Lung microvascular endothelial cell (primary cell): Measurements from ENCODE around the gene TMEM132D. TPM values are rescaled to one million over a fixed set of nuclear protein-coding genes. Genes with fewer than 3 reads are reported as not detected.
"Not testable (repeated sequence)": the region's sequence is repeated elsewhere in the genome, so short reads cannot be mapped to it uniquely, and the experiment has no call there.

Experiments
- DNase-seq, 2 donors: peaks; one replicate each; pipeline versions ENCODE4 v3.0.0 to v3.0.0-alpha.2; 2010; ENCODE audit warnings: low read depth in 2 of 2
- total RNA-seq: library from RNA; depleted of rRNA; stranded (reverse); fragments of >200 nt; gene quantifications from 2 replicates; pipeline ENCODE4 v1.2.1, GENCODE V29; 2014

Gene TMEM132D
- total RNA-seq, 1 donor from 2014 or later = not detected

DNA sequence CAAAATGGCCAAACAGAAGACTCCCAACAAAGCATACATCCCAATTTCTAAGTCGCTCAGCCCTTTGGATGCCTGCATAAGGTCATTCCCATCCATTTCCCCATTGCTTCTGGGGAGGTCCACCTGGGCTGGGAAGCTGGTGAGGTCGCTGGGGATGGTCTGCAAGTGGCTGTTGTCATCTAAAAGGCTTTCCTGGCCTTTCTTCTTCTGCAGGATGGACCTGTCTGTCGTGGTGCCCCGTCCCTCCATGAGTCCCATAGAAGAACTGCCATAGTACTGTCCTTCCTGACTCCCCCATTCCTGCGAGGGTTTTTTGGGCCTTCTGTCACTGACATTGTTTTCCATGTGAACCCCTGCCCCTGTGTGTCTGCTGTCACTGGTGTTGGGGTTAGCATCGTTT lies 829.4 kb downstream of the TMEM132D start:
- DNase-seq = no peak

DNA sequence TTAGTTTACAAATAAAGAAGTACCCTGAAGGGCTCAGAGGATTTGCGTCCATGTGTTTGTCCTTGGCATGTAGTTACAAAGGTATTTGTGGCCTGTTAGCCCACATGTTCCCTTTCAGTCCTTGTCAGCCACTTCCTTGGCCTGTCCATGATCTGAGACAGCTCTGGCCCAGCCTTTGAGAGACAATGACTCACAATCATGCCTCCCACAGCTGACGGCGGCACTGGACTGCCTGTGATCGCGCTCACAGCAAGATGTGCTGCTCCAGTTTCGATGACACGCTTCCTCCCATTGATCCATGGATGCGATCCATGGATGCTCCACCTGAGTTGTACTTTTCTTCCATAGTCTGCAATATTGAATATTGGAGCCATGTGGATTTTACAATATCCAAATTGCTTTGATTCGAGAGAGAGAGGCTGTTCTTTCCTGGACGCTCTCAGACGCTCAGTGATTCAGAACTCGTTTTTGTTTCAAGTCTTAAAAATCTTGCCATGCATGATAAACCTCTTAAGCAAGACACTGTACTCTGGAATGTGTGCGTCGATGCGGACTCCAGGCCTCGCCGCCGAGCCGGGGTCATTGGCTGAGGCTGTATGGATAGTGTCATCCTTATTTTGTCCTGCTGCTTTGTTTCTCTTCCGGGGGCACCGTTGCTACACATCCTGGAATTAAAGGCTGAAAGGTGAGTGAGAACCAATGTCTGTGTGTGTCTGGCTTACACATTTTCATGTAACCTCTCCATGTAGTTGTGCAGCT lies 830.5 kb downstream of the TMEM132D start:
- no peak for DNase-seq

DNA sequence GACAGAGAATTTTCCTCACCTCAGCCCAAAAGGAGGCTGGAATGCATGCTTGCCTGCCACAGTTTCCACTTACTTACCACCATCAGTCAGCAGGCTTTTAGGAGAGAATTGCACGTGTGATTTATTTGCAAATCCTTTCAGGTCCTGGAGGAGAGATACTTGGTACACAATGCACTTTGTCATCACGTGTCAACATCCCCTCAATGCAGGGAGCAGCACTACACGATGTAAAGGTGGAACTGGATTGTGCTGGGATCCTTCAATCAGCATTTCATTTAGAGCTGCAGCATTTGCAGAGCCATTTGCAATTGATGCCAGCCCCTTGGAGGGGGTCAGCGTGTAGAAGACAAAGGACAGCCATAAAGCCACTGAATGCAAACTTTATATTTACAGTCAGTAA lies 832.5 kb downstream of the TMEM132D start:
- no peak for DNase-seq

DNA sequence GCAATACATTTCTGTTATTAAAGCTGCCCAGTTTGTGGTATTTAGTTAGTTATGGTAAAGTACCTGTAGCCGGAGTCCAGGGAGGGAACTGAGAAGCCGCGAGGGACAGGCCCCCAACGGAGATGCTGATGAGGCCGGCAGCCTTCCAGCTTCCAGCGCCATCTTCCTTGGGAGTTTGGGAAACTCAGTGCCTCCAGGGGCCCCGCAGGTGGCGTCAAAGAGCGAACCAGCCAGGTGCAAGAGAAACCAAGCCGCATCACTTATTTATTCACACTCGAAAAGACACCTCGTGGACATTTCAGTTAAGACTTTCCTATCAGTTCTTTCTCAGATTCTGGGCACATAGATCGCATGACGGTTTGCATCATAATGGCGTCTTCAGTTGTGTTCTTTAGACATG lies 833.9 kb downstream of the TMEM132D start:
- DNase-seq = no peak

DNA sequence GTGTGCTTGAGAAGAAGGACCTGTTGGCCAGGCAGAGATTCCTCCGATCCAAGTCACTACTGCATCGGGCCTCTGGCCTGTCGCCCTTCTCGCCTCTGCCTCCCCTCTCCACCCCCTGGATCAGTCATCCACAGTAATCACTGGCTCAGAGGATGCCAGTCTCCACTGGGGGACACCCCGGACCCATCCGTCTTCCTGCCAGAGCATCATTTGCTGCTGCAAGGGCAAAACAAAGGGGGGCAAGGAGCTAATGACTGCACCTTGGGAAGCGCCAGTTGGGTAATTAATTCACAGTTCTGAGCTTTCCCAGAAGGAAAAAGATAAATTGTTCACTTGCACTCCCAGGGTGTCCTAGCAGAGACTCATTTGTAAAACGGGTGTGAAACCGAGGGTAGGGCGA lies 835.1 kb downstream of the TMEM132D start:
- DNase-seq = no peak

DNA sequence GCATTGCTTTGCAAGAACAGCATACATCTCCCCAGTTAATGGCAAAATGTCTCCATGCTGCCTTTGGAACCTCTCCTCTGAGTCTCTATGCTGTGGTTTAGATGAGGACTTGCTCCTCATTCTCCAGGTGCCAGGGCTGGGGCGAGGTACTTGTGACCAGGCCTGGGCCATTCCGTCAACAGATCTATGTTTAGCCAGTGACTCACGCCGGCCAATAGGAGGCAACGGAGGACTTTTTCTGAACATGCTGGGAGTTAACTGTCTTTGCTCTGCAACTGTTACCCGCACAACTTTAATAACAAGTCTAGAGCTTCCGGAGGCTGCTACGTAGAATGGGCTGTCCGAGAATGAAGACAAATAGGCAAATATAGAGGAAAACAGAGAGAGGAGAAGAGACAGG lies 836.3 kb downstream of the TMEM132D start:
- no peak for DNase-seq

DNA sequence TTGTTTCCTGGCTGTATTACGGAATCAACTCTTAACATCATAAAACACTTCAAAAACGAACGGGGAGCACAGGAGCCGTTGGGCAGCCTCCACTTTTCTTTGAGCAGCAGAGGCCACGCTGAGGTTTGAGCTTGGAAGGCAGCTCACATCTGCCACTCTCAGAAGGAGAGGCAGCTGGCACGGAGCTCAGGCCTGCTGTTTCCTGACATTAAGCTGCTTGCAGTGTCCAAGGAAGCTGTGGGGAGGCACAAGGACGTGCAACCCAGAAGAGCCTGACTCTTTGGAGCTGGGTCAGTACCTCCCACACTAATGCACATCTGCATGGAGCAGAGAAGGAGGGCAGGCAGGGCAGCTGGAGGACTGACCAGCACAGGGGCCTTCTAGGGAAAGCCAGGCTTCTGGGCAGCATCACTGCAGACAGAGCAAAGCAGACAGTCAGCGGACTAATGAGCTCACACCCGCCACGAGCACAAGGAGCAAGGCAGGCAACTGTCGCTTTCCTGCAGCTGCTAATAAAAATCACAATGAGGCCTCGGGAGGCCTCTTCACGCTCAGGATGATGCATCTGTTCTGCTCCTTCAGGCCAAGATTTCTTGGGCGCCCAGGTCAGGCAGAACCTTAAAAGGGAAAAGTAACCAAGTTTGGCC lies 839.5 kb downstream of the TMEM132D start:
- no peak for DNase-seq

DNA sequence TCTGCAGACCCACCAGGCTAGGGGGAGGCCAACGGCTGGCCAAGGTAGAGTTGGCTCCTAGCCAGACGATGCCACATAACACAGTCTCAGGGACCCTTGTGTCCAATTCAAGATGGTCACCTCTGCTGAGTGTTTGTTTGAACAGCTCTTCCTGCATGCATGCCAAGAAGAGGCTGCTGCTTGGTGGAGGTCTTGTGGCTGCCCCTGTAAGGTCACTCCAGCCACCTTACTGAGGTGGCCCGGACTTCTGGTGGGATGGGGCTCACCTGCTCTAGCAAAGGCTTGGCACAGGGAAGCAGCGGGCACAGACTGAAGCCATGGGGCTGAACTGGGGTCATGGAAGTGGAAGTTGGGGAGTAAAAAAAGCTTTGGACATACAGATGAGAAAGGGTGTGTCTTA lies 840.2 kb downstream of the TMEM132D start:
- no peak for DNase-seq

DNA sequence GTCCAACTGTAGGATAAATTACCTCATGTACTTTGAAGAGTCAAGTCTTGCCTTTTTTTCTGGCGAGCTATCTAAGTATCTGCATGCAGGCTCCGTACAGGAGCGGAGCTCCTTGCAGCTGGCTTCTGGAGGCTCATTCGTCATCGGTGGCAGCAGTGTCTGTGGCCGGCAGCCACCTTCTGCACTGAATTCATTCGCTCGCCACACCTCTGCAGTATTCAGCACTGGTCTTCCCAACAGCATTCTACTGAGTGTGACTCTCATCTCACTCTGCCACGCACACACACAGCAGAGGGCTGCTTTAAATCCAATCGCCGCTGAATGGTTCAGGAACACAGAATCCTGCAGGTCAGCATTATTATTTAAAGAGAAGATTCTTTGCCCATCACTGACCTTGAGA lies 850.6 kb downstream of the TMEM132D start:
- DNase-seq = no peak

DNA sequence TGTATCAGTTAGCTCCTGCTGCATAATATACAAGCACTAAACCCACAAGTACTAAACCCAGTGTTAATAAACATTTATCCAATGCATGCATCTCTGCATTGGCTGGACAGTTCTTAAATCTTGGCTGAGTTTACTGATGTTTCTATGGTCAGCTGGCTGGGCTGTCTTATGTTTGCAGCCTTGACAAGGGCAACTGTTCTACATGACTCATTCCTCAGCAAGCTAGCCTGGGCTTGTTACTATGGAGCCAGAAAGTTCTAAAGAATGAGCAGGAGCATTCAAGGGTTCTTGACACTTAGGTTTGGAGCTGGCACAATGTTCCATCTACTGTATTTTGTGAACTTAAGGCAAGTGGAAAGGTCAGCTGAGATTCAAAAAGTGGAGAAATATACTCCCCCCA lies 851.5 kb downstream of the TMEM132D start:
- no peak for DNase-seq

DNA sequence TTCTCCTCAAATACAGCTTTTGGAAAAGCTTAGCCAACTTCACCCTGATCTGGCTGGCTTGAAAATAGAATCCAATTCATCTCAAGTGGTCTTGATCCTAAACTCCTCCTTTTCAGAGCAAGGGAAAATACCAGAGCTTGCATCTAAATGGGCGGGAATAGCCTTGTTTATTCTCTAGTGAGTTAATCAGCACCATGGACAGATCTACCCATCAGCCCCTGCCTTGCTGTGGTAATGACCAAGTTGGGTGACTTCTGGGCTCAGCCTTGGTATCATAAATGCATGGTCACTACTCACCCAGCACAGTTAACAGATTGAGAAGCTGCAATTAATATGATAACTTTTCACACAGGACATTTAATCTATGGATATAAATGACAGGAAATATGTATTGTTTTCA lies 853.9 kb downstream of the TMEM132D start:
- DNase-seq = no peak

DNA sequence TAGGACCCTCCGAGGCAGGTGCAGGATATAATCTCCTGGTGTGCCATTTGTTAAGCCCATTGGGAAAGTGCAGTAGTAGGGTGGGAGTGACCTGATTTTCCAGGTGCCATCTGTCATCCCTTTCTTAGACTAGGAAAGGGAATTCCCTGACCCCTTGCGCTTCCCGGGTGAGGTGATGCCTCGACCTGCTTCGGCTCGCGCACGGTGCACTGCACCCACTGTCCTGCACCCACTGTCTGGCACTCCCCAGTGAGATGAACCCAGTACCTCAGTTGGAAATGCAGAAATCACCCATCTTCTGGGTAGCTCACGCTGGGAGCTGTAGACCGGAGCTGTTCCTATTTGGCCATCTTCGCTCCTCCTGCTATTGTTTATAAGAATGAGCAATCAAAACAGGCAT lies 860.5 kb downstream of the TMEM132D start:
- DNase-seq = not testable (repeated sequence)

DNA sequence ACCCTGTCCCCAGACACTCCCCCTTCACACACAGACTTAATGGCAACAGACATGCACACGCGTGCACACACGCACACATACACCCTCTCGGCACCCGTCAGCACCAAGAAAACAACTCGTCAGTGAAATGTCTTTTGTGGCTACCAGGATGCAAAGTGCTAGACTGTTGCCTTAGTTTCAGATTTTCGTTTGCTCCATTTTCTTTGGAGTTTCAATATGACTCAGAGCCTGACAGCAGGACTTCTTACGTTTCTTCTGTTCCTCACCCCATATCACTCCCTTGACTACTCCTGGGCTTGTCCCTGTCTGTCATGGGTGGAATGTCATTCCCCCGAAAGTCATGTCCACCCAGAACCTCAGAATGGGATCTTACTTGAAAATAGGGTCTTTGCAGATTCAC lies 867.7 kb downstream of the TMEM132D start:
- DNase-seq = no peak

DNA sequence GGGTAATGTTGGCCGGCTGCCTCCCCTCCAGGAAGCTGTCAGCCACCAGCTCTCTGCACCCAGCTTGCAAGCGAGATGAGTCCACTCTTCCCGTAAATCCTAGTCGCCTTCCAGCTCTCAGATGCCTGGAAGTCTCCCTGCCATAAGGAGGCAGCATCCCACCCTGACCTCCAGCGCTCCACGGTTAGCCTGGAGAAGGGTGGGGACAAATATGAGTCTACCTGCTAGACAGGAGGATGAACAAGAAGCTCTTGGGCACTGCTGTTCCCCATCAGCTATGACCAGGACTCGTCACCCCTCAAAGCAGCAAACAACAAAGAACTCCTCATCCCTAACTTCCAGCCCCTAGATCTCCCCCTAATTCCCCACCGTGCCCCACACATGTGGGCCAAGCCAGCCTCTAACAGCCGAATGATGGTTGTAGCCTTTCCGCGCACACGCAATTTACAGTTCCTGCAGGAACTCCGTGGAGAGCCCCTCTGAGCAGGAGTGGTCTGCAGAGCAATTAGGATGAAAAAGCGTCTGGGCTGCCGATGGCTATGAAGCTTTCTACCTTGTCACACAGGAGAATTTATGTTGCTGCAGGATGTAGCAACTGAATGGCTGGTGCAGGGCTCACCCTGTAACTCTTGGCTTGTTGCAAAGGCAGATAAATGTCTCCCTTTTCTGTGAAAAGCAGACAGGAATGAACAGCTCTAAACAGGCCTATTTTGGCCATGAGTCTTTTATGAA lies 869.1 kb downstream of the TMEM132D start:
- no peak for DNase-seq

DNA sequence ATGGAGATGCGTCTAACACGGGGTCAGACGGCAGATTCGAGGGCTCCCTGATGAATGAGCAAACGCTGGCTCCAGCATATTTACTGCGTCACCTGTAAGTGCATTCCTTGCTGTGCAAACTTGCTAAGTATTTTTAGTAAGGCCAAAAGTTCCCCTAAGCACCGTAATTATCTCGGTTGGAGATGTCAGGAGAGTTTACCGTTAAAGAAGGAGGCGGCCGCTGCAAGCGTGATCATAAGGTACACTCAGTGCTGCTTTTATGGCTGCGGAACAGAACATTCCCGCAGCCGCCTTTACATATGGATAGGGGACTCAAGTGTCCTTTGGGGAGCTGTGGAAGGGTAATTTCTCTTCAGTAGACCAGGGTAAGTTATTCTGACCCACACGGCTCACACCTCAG lies 875.0 kb downstream of the TMEM132D start:
- DNase-seq = no peak

DNA sequence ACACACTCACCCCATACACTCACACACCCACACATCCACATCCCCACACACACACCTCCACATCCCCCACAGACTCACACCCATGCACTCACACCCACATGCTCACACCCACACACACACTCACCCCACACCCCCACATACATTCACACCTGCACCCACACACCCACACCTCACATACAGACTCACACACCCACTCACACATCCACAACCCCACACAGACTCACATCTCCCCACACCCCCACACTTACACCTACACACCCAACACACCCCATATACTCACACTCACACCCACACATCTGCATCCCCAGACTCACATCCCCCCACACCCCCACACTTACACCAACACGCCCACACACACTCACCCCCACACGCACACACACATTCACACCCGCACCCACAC lies 878.8 kb downstream of the TMEM132D start:
- DNase-seq = no peak
